Measurements from ENCODE around the gene SPACA9.

- TF ChIP-seq, protein P1, sequence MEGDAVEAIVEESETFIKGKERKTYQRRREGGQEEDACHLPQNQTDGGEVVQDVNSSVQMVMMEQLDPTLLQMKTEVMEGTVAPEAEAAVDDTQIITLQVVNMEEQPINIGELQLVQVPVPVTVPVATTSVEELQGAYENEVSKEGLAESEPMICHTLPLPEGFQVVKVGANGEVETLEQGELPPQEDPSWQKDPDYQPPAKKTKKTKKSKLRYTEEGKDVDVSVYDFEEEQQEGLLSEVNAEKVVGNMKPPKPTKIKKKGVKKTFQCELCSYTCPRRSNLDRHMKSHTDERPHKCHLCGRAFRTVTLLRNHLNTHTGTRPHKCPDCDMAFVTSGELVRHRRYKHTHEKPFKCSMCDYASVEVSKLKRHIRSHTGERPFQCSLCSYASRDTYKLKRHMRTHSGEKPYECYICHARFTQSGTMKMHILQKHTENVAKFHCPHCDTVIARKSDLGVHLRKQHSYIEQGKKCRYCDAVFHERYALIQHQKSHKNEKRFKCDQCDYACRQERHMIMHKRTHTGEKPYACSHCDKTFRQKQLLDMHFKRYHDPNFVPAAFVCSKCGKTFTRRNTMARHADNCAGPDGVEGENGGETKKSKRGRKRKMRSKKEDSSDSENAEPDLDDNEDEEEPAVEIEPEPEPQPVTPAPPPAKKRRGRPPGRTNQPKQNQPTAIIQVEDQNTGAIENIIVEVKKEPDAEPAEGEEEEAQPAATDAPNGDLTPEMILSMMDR (conservative IDR thresholded peaks at IDR 0.05): no peak
- no peak for TF ChIP-seq ZFX (IDR thresholded peaks at IDR 0.05)
These were observed 14.0 kb upstream of the SPACA9 start for GRCh38 chr9:132864691-132865090.

All from C4-2B (cell line).